OCI-LY1 (cell line): ENCODE results near the gene CRYBG1.

Experiments used
- H2AFZ ChIP-seq: fragments of 200-600 bp; sonication (generic), shearing (Covaris generic); 2 replicates; pipeline ENCODE4 v1.6.0; 2014; ENCODE audit warnings: antibody characterized with exemption, mild to moderate bottlenecking, low read length
- H3F3A ChIP-seq: fragments of 200-600 bp; sonication (generic), shearing (Covaris generic); 2 replicates; pipeline ENCODE4 v1.6.0; 2014; ENCODE audit warnings: mild to moderate bottlenecking, antibody characterized with exemption, low read length, moderate library complexity; ENCODE audit not compliant: insufficient read depth
- H3K27ac ChIP-seq: fragments of 200-600 bp; sonication (generic); 2 replicates; pipeline ENCODE4 v1.5.1; 2014; ENCODE audit warnings: low read length, mixed run types, mild to moderate bottlenecking, low read depth; ENCODE audit not compliant: poor library complexity, severe bottlenecking
- H3K27me3 ChIP-seq: fragments of 200-600 bp; sonication (generic); 2 replicates; pipeline ENCODE4 v1.6.0; 2014; ENCODE audit warnings: antibody characterized with exemption, mild to moderate bottlenecking, low read length, moderate library complexity; ENCODE audit not compliant: insufficient read depth
- H3K36me3 ChIP-seq: fragments of 200-600 bp; sonication (generic); 2 replicates; pipeline ENCODE4 v1.6.1; 2014; ENCODE audit warnings: mild to moderate bottlenecking, antibody characterized with exemption, low read length, moderate library complexity, mixed read lengths; ENCODE audit not compliant: insufficient read depth
- H3K4me1 ChIP-seq: fragments of 200-600 bp; sonication (generic); 2 replicates; pipeline ENCODE4 v1.5.1; 2014; ENCODE audit warnings: mild to moderate bottlenecking, low read length, moderate library complexity; ENCODE audit not compliant: insufficient read depth, severe bottlenecking
- H3K4me2 ChIP-seq: fragments of 200-600 bp; sonication (generic), shearing (Covaris generic); 2 replicates; pipeline ENCODE4 v1.6.1; 2014; ENCODE audit warnings: low read length
- H3K4me3 ChIP-seq: fragments of 200-600 bp; sonication (generic); 2 replicates; pipeline ENCODE4 v1.5.1; 2014; ENCODE audit warnings: low read length, low read depth, mild to moderate bottlenecking, mixed read lengths; ENCODE audit not compliant: poor library complexity, severe bottlenecking
- H3K79me2 ChIP-seq: fragments of 200-600 bp; shearing (Covaris generic); 2 replicates; pipeline ENCODE4 v1.6.1; 2016; ENCODE audit warnings: mixed run types, low read length, mixed read lengths; ENCODE audit not compliant: insufficient read depth
- H3K9ac ChIP-seq: fragments of 200-600 bp; sonication (generic), shearing (Covaris generic); 2 replicates; pipeline ENCODE4 v1.6.1; 2014; ENCODE audit warnings: mild to moderate bottlenecking, low read length, mixed read lengths
- H3K9me2 ChIP-seq: fragments of 200-600 bp; sonication (generic), shearing (Covaris generic); 2 replicates; pipeline ENCODE4 v1.6.1; 2014; ENCODE audit warnings: low read depth, mild to moderate bottlenecking, low read length, mixed read lengths
- H3K9me3 ChIP-seq: fragments of 200-600 bp; shearing (Covaris generic); 2 replicates; pipeline ENCODE4 v1.6.1; 2014; ENCODE audit warnings: low read length, mixed read lengths
- H4K20me1 ChIP-seq: fragments of 200-600 bp; sonication (generic), shearing (Covaris generic); 2 replicates; pipeline ENCODE4 v1.6.0; 2016; ENCODE audit warnings: mild to moderate bottlenecking, low read length; ENCODE audit not compliant: insufficient read depth
- CTCF ChIP-seq: fragments of 200-600 bp; sonication (generic), shearing (Covaris generic); IDR thresholded peaks from 2 replicates; pipeline ENCODE4 v1.5.1; 2017; ENCODE audit warnings: mild to moderate bottlenecking, antibody characterized with exemption, low read length, moderate library complexity, mixed read lengths
- EZH2 ChIP-seq: fragments of 200-600 bp; sonication (generic), shearing (Covaris generic); IDR thresholded peaks from 2 replicates; pipeline ENCODE4 v1.8.0; 2017; ENCODE audit warnings: borderline replicate concordance, mixed run types, mild to moderate bottlenecking, antibody characterized with exemption, low read length, moderate library complexity, mixed read lengths

The CRYBG1 gene

GRCh38 chr6:106419900-106420613, 59.5 kb downstream of the CRYBG1 start:
- no peaks in the 10 kb centered on the region for H3K9me3 ChIP-seq
- no peaks in the 10 kb centered on the region for H3F3A ChIP-seq
- no peaks in the 10 kb centered on the region for H3K79me2 ChIP-seq
- H3K4me3 ChIP-seq, result no peak overlapping the region
- H3K27ac ChIP-seq, result no peak overlapping the region
- TF ChIP-seq EZH2, result no peak
- no peak for TF ChIP-seq CTCF
- peaks cover 6% of the 10 kb centered on the region; the same call in 1 of the 2 replicates for H3K27me3 ChIP-seq
- H4K20me1 ChIP-seq, result no peaks in the 10 kb centered on the region
- no peaks in the 10 kb centered on the region for H3K9me2 ChIP-seq
- no peak overlapping the region for H3K9ac ChIP-seq
- H2AFZ ChIP-seq, result no peak overlapping the region
- no peak overlapping the region for H3K4me2 ChIP-seq
- H3K36me3 ChIP-seq, result no peaks in the 10 kb centered on the region
- H3K4me1 ChIP-seq, result no peaks in the 10 kb centered on the region

GRCh38 chr6:106421496-106421895, 61.0 kb downstream of the CRYBG1 start:
- no peaks in the 10 kb centered on the region for H3K9me2 ChIP-seq
- H3K9me3 ChIP-seq, result no peaks in the 10 kb centered on the region
- no peak overlapping the region for H3K27ac ChIP-seq
- TF ChIP-seq CTCF (no peak), EZH2 (no peak)
- H3K4me2 ChIP-seq, result no peak overlapping the region
- peaks cover 6% of the 10 kb centered on the region; the same call in 1 of the 2 replicates for H3K27me3 ChIP-seq
- H4K20me1 ChIP-seq, result no peaks in the 10 kb centered on the region
- H3K9ac ChIP-seq, result no peak overlapping the region
- H3K36me3 ChIP-seq, result no peaks in the 10 kb centered on the region
- H2AFZ ChIP-seq, result no peak overlapping the region
- H3K4me3 ChIP-seq, result no peak overlapping the region
- H3F3A ChIP-seq, result no peaks in the 10 kb centered on the region
- no peaks in the 10 kb centered on the region for H3K79me2 ChIP-seq
- H3K4me1 ChIP-seq, result no peaks in the 10 kb centered on the region

- no peak overlapping the region for H3K9ac ChIP-seq
- H3K4me2 ChIP-seq, result no peak overlapping the region
- H4K20me1 ChIP-seq, result no peaks in the 10 kb centered on the region
- H2AFZ ChIP-seq, result no peak overlapping the region
- H3K79me2 ChIP-seq, result no peaks in the 10 kb centered on the region
- H3F3A ChIP-seq, result no peaks in the 10 kb centered on the region
- no peaks in the 10 kb centered on the region for H3K4me1 ChIP-seq
- no peaks in the 10 kb centered on the region for H3K9me3 ChIP-seq
- no peak overlapping the region for H3K4me3 ChIP-seq
- no peak for TF ChIP-seq EZH2
- no peak for TF ChIP-seq CTCF
- H3K36me3 ChIP-seq, result no peaks in the 10 kb centered on the region
- H3K9me2 ChIP-seq, result no peaks in the 10 kb centered on the region
- H3K27me3 ChIP-seq, result peaks cover 5% of the 10 kb centered on the region; the same call in 1 of the 2 replicates
- H3K27ac ChIP-seq, result no peak overlapping the region
Measured at GRCh38 chr6:106422534-106422933, 62.0 kb downstream of the CRYBG1 start.
